ENCODE results near the gene SLC25A45. TPM values are rescaled to one million over a fixed set of nuclear protein-coding genes. Genes with fewer than 3 reads are reported as not detected.

SLC25A45 gene
- total RNA-seq, 1 experiment from 2014 or later, result 3.9 TPM

DNA sequence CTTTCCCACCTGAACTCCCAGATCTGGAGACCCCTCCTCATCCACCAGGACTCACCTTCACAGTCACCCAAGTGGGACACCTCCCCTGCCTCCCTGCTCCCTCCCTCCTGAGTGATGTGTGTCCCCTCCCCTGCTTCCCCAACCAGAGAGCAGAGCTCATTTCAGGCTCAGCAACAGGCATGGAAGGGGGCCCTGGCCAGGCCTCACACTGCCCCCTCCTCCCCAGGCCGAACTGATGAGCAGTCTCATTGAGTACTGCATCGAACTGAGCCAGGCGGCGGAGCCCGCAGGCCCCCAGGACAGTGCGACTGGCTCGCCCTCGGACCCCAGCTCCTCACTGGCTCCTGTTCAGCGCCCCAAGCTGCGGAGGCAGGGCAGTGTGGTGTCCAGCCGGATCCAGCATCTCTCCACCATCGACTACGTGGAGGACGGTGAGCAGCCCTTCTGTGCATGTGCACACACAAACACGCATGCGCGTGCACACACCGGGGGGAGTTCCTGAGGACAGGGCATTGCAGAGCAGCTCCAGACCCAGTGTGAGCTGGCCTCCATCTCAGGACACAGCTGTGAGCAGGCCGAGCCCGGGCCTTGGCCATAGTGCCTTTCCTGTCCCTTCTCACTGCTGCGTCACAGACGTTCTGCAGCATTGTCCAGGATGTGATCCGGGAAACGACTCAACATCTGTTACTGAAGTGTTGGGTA, 22.3 kb upstream of the SLC25A45 start:
- no peak for TF ChIP-seq CTCF (IDR thresholded peaks at IDR 0.05; ENCODE audit: unreplicated experiment)
- Mint-ChIP-seq H3K4me1 (ENCODE audit: insufficient read depth, unreplicated experiment) (no peaks in the 10 kb centered on the region), H3K27ac (ENCODE audit: low read depth, unreplicated experiment) (no peak overlapping the region), H3K4me3 (ENCODE audit: unreplicated experiment) (no peak overlapping the region), H3K36me3 (ENCODE audit: insufficient read depth, unreplicated experiment) (peaks cover 79% of the 10 kb centered on the region), H3K27me3 (ENCODE audit: insufficient read depth, unreplicated experiment) (no peaks in the 10 kb centered on the region), H3K9me3 (ENCODE audit: unreplicated experiment) (no peaks in the 10 kb centered on the region)
- no peak for DNase-seq (ENCODE audit: unreplicated experiment)
- POLR2A ChIA-PET, result interaction anchor here (0.9 to 4.2 kb wide), 2 partner anchors 10 to 19 kb away, joined by 3 to 15 read pairs; partner anchors contain the start of gene FRMD8
- BruUV-seq (replicated peaks), result no TSS peak
- CTCF ChIA-PET, result interaction anchor here (4.2 kb wide), 1 partner anchor 11 kb away, joined by 27 read pairs; no protein-coding TSS in a partner anchor
- intact Hi-C loops (cut with micrococcal nuclease), result no loop called here

GRCh38 chr11:65404210-65404609, 21.8 kb upstream of the SLC25A45 start:
- BruUV-seq (replicated peaks), result no TSS peak
- ChIA-PET POLR2A (interaction anchor here (0.9 to 1.5 kb wide), 2 partner anchors 11 kb away, joined by 3 to 9 read pairs; no protein-coding TSS in a partner anchor), CTCF (interaction anchor here (0.9 to 4.2 kb wide), 3 partner anchors 12 to 107 kb away, joined by 3 to 27 read pairs (median 9); no protein-coding TSS in a partner anchor)
- Mint-ChIP-seq H3K27me3 (ENCODE audit: insufficient read depth, unreplicated experiment) (no peaks in the 10 kb centered on the region), H3K4me3 (ENCODE audit: unreplicated experiment) (no peak overlapping the region), H3K9me3 (ENCODE audit: unreplicated experiment) (no peaks in the 10 kb centered on the region), H3K27ac (ENCODE audit: low read depth, unreplicated experiment) (no peak overlapping the region), H3K36me3 (ENCODE audit: insufficient read depth, unreplicated experiment) (peaks cover 74% of the 10 kb centered on the region), H3K4me1 (ENCODE audit: insufficient read depth, unreplicated experiment) (no peaks in the 10 kb centered on the region)
- no peak for DNase-seq (ENCODE audit: unreplicated experiment)
- TF ChIP-seq CTCF (IDR thresholded peaks at IDR 0.05; ENCODE audit: unreplicated experiment), result no peak
- intact Hi-C loops (cut with micrococcal nuclease), result no loop called here

- Mint-ChIP-seq H3K4me1 (ENCODE audit: insufficient read depth, unreplicated experiment) (no peaks in the 10 kb centered on the region), H3K4me3 (ENCODE audit: unreplicated experiment) (no peak overlapping the region), H3K36me3 (ENCODE audit: insufficient read depth, unreplicated experiment) (peaks cover 74% of the 10 kb centered on the region), H3K27ac (ENCODE audit: low read depth, unreplicated experiment) (no peak overlapping the region), H3K9me3 (ENCODE audit: unreplicated experiment) (no peaks in the 10 kb centered on the region), H3K27me3 (ENCODE audit: insufficient read depth, unreplicated experiment) (no peaks in the 10 kb centered on the region)
- no peak for DNase-seq (ENCODE audit: unreplicated experiment)
- no TSS peak for BruUV-seq (replicated peaks)
- intact Hi-C loops (cut with micrococcal nuclease), result no loop called here
- ChIA-PET POLR2A (interaction anchor here (1.5 kb wide), 1 partner anchor 12 kb away, joined by 9 read pairs; no protein-coding TSS in a partner anchor), CTCF (interaction anchor here (0.6 to 2.2 kb wide), 4 partner anchors 13 to 107 kb away, joined by 3 to 9 read pairs (median 4); no protein-coding TSS in a partner anchor)
- TF ChIP-seq CTCF (IDR thresholded peaks at IDR 0.05; ENCODE audit: unreplicated experiment), result no peak
Measured at GRCh38 chr11:65403607-65404121, 21.2 kb upstream of the SLC25A45 start.

- BruUV-seq (replicated peaks), result no TSS peak
- intact Hi-C loops (cut with micrococcal nuclease), result no loop called here
- no peak overlapping the region for H3K27ac Mint-ChIP-seq (ENCODE audit: low read depth, unreplicated experiment)
- H3K9me3 Mint-ChIP-seq (ENCODE audit: unreplicated experiment), result no peaks in the 10 kb centered on the region
- TF ChIP-seq CTCF (IDR thresholded peaks at IDR 0.05; ENCODE audit: unreplicated experiment), result no peak
- no peaks in the 10 kb centered on the region for H3K4me1 Mint-ChIP-seq (ENCODE audit: insufficient read depth, unreplicated experiment)
- no peaks in the 10 kb centered on the region for H3K27me3 Mint-ChIP-seq (ENCODE audit: insufficient read depth, unreplicated experiment)
- DNase-seq (ENCODE audit: unreplicated experiment), result no peak
- POLR2A ChIA-PET, result interaction anchor here (1.5 kb wide), 1 partner anchor 13 kb away, joined by 9 read pairs; no protein-coding TSS in a partner anchor
- no peak overlapping the region for H3K4me3 Mint-ChIP-seq (ENCODE audit: unreplicated experiment)
- H3K36me3 Mint-ChIP-seq (ENCODE audit: insufficient read depth, unreplicated experiment), result peaks cover 71% of the 10 kb centered on the region
- CTCF ChIA-PET, result interaction anchor here (0.7 to 2.2 kb wide), 4 partner anchors 10 to 46 kb away, joined by 3 to 9 read pairs (median 3); no protein-coding TSS in a partner anchor
Measured at GRCh38 chr11:65402790-65403189, 20.3 kb upstream of the SLC25A45 start.
